ENCODE data around the gene STAC2.

STAC2 gene

GRCh38 chr17:39161962-39162361 lies 63.8 kb downstream of the STAC2 start:
- DNase-seq (ENCODE audit: low read depth), result no peak
